Ovary (tissue), 9 donors: ENCODE data around the gene MZT2B. TPM values are rescaled to one million over a fixed set of nuclear protein-coding genes. Genes with fewer than 3 reads are reported as not detected.
"Not testable (repeated sequence)": the region's sequence is repeated elsewhere in the genome, so short reads cannot be mapped to it uniquely, and the experiment has no call there.

Source experiments
- DNase-seq, 5 donors: peaks; one replicate each; pipeline ENCODE4 v3.0.0-alpha.2; 2019 to 2020
- H3K27ac ChIP-seq, 2 donors: fragments of 200-600 bp; one replicate each; pipeline versions ENCODE4 v1.5.1 to v1.8.0; 2019 to 2022
- H3K27me3 ChIP-seq: fragments of 200-600 bp; one replicate; pipeline ENCODE4 v1.8.0; 2022
- H3K36me3 ChIP-seq: fragments of 200-600 bp; sonication (generic); one replicate; pipeline ENCODE4 v1.5.1; 2019
- H3K4me1 ChIP-seq: one replicate; pipeline ENCODE4 v1.8.1; 2013; ENCODE audit warnings: mild to moderate bottlenecking, moderate library complexity; ENCODE audit not compliant: insufficient read depth
- H3K4me3 ChIP-seq: fragments of 200-600 bp; sonication (generic); one replicate; pipeline ENCODE4 v1.5.1; 2017
- H3K9me3 ChIP-seq, 2 donors: fragments of 200-600 bp in 1 of 2; sonication (generic) in 1 of 2; one replicate each; pipeline versions ENCODE4 v1.5.1 to v1.8.1; 2013 to 2019; ENCODE audit warnings: mild to moderate bottlenecking in 1 of 2, moderate library complexity in 1 of 2
- CTCF ChIP-seq, 3 donors: fragments of 450-650 bp in 2 of 3; fragments of 200-600 bp in 1 of 3; IDR thresholded peaks; one replicate each; pipeline versions ENCODE4 v1.5.1 to v1.8.0; 2016 to 2022; ENCODE audit warnings: antibody characterized with exemption in 3 of 3, mild to moderate bottlenecking in 1 of 3
- EP300 ChIP-seq: sonication (generic); formaldehyde crosslinking; IDR thresholded peaks from one replicate; pipeline ENCODE4 v1.6.1; 2017; ENCODE audit warnings: antibody characterized with exemption
- POLR2A ChIP-seq: fragments of 450-650 bp; IDR thresholded peaks from one replicate; pipeline ENCODE4 v1.6.1; 2017; ENCODE audit warnings: antibody characterized with exemption, mild to moderate bottlenecking, moderate library complexity
- WGBS, 3 donors: extraction: QIAGEN DNeasy Blood & Tissue Kit in 1 of 3; methylation state at CpG; one replicate each; pipeline versions ENCODE4 v1.1.5 to v1.1.7; 2013 to 2017; 5-methylcytosine and 5-hydroxymethylcytosine counted together
- intact Hi-C, 4 donors: fragments of 100-400 bp; cut with DNase I; formaldehyde crosslinking; loops; one replicate each; pipeline versions ENCODE4 v1.11.0 to v1.15.1; 2022 to 2023
- polyA plus RNA-seq, 2 donors: library from polyadenylated mRNA; stranded (reverse); fragments of 200-250 nt in 1 of 2; fragments of 350-450 nt in 1 of 2; fragmentation: Illumina TruSeq in 1 of 2; extraction: RNeasy Lipid Tissue Mini Kit (QIAGEN cat#74804) in 1 of 2; gene quantifications; one replicate each; pipeline ENCODE4 v1.2.3, GENCODE V29; 2013 to 2014
- total RNA-seq, 7 donors: library from RNA; depleted of rRNA in 2 of 7; stranded (reverse); fragments of >200 nt in 2 of 7; fragmentation: NEBNext Ultra II Directional in 3 of 7; extraction: Animal tissue kit (Norgen Biotek cat#: 25700) in 3 of 7; gene quantifications; one replicate each; pipeline versions ENCODE4 v1.1.0 to v1.2.4, GENCODE V29; 2016 to 2023
- donor health status: DM: no; HTN: no; CAD: no; lungs with moderate emphysema.
- donor health status: DM: no; HTN: no; CAD: no.
- donor health status: Bipolar disorder and iron deficiency.
- donor health status: DM: yes; HTN: yes; CAD: no.
- donor health status: DM: no; HTN: no; CAD: no.
- donor health status: DM: yes; HTN: yes; CAD: no.

MZT2B gene
- total and polyA plus RNA-seq, 9 donors: 5.4 to 365 (median 242) TPM

GRCh38 chr2:130165293-130166016 is 16.6 kb upstream of the MZT2B start:
- Histone ChIP-seq H3K27ac (no peak overlapping the region), H3K4me1 (no peaks in the 10 kb centered on the region), H3K9me3 (no peaks in the 10 kb centered on the region), H3K36me3 (no peaks in the 10 kb centered on the region), H3K27me3 (no peaks in the 10 kb centered on the region), H3K4me3 (no peak overlapping the region)
- no peak for DNase-seq
- no peak for TF ChIP-seq POLR2A
- TF ChIP-seq CTCF (IDR thresholded peaks at IDR 0.05): no peak
- WGBS, 3 donors: 94 to 95% (median 94%) methylated on average over 8 of the region's 8 CpGs
- intact Hi-C loops: no loop called here

GRCh38 chr2:130166611-130167010 is 15.5 kb upstream of the MZT2B start:
- H3K4me3 ChIP-seq, H3K9me3 ChIP-seq, H3K36me3 ChIP-seq, H3K27me3 ChIP-seq, H3K4me1 ChIP-seq, intact Hi-C loops, H3K27ac ChIP-seq, DNase-seq: not testable (repeated sequence)
- 79 to 88% (median 80%) methylated on average over 3 of the region's 3 CpGs for WGBS, 3 donors

- 89 to 99% (median 96%) methylated on average over 1 to 3 of the region's 3 CpGs for WGBS, 3 donors
- intact Hi-C loops: not testable (repeated sequence)
These were observed 12.9 kb upstream of the MZT2B start for GRCh38 chr2:130169163-130169562.

GRCh38 chr2:130169896-130170295 is 12.2 kb upstream of the MZT2B start:
- Histone ChIP-seq H3K4me3 (no peak overlapping the region), H3K27ac (no peak overlapping the region), H3K4me1 (no peaks in the 10 kb centered on the region), H3K9me3 (no peaks in the 10 kb centered on the region), H3K27me3 (no peaks in the 10 kb centered on the region), H3K36me3 (no peaks in the 10 kb centered on the region)
- TF ChIP-seq POLR2A (no peak), CTCF (IDR thresholded peaks at IDR 0.05) (no peak), EP300 (no peak)
- 92 to 94% (median 92%) methylated on average over 7 of the region's 7 CpGs for WGBS, 3 donors
- intact Hi-C loops: no loop called here
- DNase-seq: no peak

More at GRCh38 chr2:130169163-130169562, 12.9 kb upstream of the MZT2B start:
- H3K27ac ChIP-seq, DNase-seq, H3K4me3 ChIP-seq, H3K36me3 ChIP-seq, H3K9me3 ChIP-seq, H3K27me3 ChIP-seq, H3K4me1 ChIP-seq: not testable (repeated sequence)

- H3K27me3 ChIP-seq, H3K9me3 ChIP-seq, DNase-seq, H3K36me3 ChIP-seq, H3K4me1 ChIP-seq, intact Hi-C loops, H3K4me3 ChIP-seq, H3K27ac ChIP-seq: not testable (repeated sequence)
- WGBS, 3 donors: 81 to 87% (median 85%) methylated on average over 5 of the region's 5 CpGs
These were observed 7.2 kb upstream of the MZT2B start for GRCh38 chr2:130174866-130175265.

GRCh38 chr2:130180404-130181324 is 1.4 kb upstream of the MZT2B start:
- 21 to 23% (median 21%) methylated on average over 38 of the region's 38 CpGs for WGBS, 3 donors
- H3K36me3 ChIP-seq, H3K4me1 ChIP-seq, H3K9me3 ChIP-seq, DNase-seq, H3K27me3 ChIP-seq: not testable (repeated sequence)
- Histone ChIP-seq H3K27ac (peak overlapping the region; percentile 87 to 91), H3K4me3 (peak overlapping the region; percentile 96)
- intact Hi-C loops: loop anchor here (5.0 to 10.0 kb wide), 4 partner anchors 152 to 164 kb away; partner anchors contain the start of gene IMP4 (in 2 of the 4)
